Keratinocyte (primary cell): ENCODE measurements around the gene BTRC.

Experiments used
- CTCF ChIP-seq, 3 experiments: IDR thresholded peaks in 1 of 3; conservative IDR thresholded peaks in 1 of 3; optimal IDR thresholded peaks in 1 of 3; 2 replicates in 2 of 3; 3 replicates in 1 of 3; pipeline versions ENCODE3 to v1.5.1; 2011; ENCODE audit warnings: low read length in 3 of 3, mild to moderate bottlenecking in 3 of 3, moderate library complexity in 2 of 3, control low read depth in 1 of 3, inconsistent platforms in 1 of 3; ENCODE audit not compliant: insufficient read depth in 2 of 3; ENCODE audit errors: extremely low read depth in 1 of 3
- EZH2 ChIP-seq: IDR thresholded peaks from one replicate; pipeline ENCODE4 v1.6.1; 2012; ENCODE audit warnings: inconsistent platforms, mild to moderate bottlenecking, low read length, moderate library complexity

- TF ChIP-seq CTCF (optimal IDR thresholded peaks at IDR 0.05 in 1 of 3, IDR thresholded peaks at IDR 0.05 in 1 of 3, conservative IDR thresholded peaks at IDR 0.05 in 1 of 3; ENCODE audit: extremely low read depth in 1 of 3, insufficient read depth in 2 of 3, low read length in 3 of 3): no peak
- TF ChIP-seq EZH2: no peak
Observed at GRCh38 chr10:101570428-101571270, 216.7 kb downstream of the BTRC start.
